HG03135 (cell line): ENCODE results near the gene AADACL3.

Experiments used
- ATAC-seq: cut with Tn5 transposase; IDR thresholded peaks from one replicate; pipeline ENCODE4 v1.9.1; 2021; ENCODE audit warnings: mild to moderate bottlenecking, moderate library complexity; ENCODE audit not compliant: unreplicated experiment

Gene AADACL3

DNA sequence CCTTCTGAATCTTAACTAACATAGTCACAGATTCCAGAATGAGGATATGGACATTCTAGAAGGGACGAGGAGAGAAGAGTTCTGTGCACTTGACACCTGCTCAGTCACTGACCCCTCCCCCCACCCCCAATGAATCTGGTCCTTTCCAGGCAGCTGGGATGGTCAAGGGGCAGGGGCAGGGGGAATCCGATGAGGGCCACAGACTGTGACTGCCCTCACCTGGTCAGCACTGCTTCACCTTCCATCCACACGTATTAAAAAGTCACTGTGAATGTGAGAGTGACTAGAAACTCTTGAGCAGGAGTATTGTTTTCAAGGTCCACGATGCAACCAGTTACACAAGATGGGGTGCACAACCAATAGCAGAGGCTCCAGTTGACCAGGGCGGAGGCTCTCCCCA is 48.1 kb downstream of the AADACL3 start:
- no peak for ATAC-seq

DNA sequence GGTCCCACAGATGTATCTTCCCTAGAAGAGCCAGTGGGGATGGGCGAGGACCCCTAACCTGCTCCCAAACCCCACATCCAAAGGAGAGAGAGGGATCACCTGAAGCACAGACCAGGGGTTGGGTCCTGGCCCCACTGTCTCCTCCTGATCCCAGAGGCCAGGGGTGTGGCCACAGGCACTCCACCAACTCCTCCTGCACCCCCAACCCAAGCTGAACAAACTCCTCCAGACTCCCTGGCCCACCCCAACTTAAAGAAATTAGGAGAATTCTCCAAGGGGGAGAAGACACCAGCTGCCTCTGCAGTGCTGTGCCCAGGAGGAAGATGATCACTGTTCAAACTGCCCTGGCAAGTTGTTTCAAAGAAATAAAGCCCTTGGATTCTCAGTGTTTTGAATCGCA is 53.1 kb downstream of the AADACL3 start:
- ATAC-seq = no peak

GRCh38 chr1:12769976-12770505 is 54.1 kb downstream of the AADACL3 start:
- ATAC-seq = no peak

- ATAC-seq = no peak
These were observed 54.7 kb downstream of the AADACL3 start for GRCh38 chr1:12770620-12771019.

DNA sequence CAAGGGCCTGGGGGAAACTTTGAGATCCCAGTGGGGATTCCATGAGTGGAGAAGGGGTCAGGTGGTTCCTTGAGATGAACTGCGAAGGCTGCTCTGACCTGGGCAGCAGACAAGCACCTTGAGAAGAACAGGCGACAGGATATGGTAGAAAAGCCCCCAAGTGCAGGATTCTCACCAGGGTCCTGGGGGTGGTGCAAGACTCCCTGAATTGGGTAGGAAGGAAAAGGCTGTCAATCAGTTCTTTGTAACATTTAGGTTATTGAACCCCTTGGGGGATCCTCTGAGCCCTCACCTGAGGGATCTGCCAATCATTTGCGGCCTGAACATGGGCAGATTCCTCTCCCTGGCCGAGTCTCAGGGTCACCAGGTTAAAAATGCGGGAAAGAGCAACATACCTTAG is 55.3 kb downstream of the AADACL3 start:
- ATAC-seq = no peak

DNA sequence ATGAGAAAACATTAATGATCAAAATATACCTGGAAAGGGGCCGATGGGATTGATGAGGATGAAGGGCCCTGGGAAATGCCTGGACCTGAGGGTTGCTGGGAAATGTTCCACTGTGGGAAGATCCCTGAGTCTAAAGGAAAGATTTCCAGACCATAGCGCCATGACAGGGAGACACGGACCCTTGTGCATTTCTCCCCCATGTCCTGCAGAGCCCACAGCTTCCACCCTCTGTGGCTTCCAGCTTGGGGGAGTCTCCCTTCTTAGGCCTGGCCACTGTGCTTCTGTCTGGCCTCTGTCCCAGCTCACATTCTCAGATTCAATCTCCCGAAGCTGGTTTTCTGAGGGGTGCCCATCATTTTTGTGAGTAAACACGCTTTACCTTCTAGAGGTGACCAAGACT is 56.6 kb downstream of the AADACL3 start:
- no peak for ATAC-seq

DNA sequence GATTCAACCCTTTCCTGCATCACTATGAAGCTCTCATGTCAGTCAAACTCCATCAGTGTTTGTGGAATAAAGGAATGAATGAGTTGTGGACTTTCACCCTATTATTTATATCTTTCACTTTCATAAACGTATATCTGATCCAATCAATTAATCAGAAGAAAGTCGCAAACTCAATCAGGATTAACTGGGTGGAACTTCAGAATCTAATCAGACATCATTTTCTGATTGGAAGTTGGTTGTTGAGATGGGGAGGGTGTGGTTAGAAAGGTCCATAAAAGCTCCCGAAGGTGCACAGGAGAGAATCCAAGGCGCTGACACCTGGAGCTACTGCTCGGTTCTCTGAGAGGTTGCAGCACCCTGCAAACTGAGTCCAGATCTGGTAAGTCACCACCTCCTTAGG is 57.5 kb downstream of the AADACL3 start, which contains the start of gene PRAMEF12:
Gene PRAMEF12, plus strand, starts transcription at position 301 of the 400 bp plus-strand sequence. CDS start 1,130 bp downstream, outside the sequence.
- ATAC-seq = no peak

DNA sequence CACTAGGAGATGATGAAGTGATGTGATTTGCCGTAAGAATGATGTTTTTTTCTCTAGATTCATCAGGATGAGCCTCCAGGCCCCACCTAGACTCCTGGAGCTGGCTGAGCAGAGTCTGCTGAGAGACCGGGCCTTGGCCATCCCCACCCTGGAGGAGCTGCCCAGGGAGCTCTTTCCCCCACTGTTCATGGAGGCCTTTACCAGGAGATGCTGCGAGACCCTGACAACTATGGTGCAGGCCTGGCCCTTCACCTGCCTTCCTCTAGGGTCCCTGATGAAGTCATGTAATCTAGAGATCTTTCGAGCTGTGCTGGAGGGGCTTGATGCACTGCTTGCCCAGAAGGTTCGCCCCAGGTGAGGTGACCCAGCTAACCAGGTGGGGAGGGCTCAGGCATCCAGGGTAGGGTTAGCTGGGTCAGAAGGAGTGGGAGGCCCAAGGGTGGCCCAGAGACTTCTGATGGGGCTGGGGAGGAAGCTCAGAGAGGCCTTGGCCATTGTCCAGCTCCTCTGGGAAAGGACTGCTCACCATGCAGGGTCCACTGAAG is 59.0 kb downstream of the AADACL3 start:
- no peak for ATAC-seq

DNA sequence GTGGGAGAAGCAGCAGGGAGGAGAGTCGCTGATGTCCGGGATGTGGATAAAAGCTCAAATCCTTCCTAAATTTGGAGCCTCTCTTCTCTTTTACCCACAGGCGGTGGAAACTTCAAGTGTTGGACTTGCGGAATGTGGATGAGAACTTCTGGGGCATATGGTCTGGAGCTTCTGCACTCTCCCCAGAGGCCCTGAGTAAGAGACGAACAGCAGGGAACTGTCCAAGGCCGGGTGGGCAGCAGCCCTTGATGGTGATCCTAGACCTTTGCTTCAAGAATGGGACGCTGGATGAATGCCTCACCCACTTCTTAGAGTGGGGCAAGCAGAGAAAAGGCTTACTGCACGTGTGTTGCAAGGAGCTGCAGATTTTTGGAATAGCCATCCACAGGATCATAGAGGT is 59.5 kb downstream of the AADACL3 start:
- ATAC-seq = no peak

GRCh38 chr1:12776801-12777557 is 61.1 kb downstream of the AADACL3 start:
- ATAC-seq = no peak
